Stimulated activated CD4-positive, alpha-beta T cell treated with anti-CD3 and anti-CD28 coated beads, Interleukin-2, amount 100 ng/mL, for 4 hours (primary cell): ENCODE results near the gene CCNDBP1.
"Not testable (repeated sequence)": the region's sequence is repeated elsewhere in the genome, so short reads cannot be mapped to it uniquely, and the experiment has no call there.

Experiments used
- DNase-seq: peaks from one replicate; pipeline ENCODE4 v3.0.0-alpha.2; 2020; ENCODE audit warnings: low read depth

Gene CCNDBP1, protein sequence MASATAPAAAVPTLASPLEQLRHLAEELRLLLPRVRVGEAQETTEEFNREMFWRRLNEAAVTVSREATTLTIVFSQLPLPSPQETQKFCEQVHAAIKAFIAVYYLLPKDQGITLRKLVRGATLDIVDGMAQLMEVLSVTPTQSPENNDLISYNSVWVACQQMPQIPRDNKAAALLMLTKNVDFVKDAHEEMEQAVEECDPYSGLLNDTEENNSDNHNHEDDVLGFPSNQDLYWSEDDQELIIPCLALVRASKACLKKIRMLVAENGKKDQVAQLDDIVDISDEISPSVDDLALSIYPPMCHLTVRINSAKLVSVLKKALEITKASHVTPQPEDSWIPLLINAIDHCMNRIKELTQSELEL

DNA sequence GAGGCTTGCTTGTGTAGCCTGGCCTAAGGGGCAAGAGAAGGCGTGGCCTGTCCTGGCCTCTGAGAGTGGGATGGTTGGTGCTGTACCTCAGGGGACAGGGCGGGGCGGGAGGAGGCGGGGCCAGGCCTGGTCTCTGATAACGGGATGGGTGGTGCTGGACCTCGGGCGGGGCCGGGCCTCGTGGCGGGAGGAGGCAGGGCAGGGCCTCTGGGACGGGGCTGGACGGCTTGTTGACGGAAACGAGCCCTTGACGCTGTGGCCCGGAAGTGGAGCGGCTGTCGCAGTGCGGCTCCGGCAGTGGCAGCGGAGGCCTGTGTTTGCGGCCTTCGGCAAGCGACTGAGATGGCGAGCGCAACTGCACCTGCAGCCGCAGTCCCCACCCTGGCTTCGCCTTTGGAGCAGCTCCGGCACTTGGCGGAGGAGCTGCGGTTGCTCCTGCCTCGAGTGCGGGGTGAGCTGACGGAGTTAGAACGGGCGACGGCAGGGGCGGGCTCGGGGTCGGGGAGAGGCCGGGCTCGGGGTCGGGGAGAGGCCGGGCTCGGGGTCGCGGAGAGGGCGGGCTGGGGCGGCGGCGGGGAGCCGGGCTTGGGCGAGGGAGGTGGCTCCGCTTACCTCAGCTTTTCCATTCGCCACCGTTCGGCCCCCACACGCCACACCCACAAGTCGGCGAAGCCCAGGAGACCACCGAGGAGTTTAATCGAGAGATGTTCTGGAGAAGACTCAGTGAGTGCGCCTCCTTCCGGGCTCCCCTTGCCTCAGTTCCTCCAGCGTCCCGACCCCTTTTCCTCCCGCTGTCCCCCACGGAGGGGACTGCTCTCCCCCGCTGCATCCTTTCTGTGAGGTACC, at the start of gene CCNDBP1:
TSS of gene CCNDBP1 (plus strand) at position 247 of the 846 bp plus-strand sequence. CDS start at position 343, 96 bp downstream.
- peak; percentile 62 for DNase-seq

DNA sequence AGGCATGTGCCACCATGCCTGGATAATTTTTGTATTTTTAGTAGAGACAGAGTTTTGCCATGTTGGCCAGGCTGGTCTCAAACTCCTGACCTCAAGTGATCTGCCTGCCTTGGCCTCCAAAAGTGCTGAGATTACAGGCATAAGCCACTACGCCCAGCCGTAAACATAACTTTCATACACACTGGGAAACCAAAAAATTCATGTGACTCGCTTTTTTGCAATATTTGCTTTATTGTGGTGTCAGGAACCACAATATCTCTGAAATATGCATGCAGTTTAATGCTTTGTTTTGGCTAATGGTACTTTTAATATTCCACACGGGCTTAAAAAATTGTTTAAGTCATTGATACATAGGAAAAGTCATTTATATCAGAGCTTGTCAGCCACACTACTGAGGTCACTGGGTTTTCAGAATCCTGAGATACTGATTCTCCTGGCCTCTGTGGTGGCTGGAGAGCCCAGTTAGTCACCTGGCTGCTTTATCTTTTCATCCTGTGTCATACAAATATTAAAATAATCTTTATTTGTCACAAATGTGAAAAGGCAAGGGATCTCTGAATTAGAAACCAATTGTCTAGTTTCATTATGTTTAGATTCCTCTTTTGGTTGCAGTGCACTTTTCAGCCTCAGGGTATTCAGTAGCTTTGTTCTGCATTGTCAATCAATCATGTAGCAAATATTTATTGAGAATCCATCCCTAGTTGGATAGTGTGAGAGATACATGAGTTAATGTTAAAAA, 41.8 kb upstream of the CCNDBP1 start:
- DNase-seq = no peak

DNA sequence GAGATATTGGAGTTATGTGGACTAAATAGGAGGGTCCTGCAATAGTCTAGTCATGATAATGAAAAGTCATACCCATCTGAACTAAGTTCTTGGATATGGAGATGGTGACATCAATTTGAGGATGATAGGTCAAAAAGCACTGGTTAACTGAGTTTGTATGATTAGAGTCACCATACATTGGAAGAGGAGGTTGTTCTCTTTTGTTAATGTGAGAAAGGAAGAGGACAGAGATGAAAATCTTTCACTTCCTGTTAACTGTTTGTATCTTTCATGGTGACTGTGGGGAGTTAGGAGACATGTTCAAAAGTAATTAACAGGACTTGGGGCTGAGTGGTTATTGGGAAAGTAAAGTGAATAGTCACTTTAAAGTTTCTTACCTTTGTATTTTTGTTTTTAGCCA, 40.7 kb upstream of the CCNDBP1 start:
- DNase-seq = no peak

DNA sequence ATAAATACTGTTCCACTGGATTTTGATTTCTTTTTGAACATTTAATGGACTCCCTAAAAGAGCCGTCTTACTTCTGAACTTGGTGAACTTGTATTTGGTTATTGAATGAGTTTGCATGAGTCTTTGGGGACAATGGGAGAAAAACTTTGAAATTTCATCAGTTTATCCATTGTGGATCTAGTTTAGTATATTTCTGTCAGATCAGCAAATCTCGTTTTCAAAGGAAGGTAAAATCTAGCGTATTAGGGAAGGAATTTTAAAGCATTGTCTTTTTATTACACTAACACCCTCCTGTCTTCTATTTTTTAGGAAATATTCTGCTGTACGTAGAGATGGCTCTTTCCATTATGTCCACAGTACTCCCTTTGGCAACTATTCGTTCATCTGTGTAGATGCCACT, 39.0 kb upstream of the CCNDBP1 start:
- no peak for DNase-seq

DNA sequence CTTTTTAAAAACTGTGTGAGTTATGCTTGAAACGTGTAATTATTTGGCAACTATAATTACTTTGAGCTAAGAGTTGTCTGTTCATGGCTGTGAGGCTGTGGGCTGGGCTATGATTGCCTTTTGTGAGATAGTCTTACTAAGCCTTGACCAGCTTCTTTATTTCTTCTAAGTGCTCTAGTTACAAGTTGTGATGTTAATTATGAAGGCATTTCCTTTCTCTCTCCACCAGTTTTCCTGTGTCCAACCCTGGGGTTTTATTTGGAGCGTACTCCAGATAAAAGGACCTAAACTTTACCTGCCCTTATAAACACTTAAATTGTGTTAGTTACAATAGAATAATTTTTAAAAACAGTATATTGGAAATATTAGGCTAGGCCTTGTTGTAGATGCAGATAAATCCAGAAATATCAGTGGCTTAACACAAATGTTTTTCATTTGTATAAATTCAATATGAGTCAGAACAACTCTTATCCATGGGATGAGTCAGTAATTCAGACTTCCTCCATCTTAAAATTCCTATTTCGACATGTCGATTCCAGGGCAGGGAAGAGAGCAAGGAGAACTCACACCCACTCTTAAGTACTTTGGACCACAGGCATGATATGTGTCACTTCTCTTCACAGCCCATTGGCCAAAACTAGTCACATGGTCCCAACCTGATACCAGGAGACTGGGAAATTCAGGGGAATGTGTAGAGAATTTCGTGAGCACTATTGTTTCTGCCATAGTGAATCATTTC, 34.8 kb upstream of the CCNDBP1 start:
- no peak for DNase-seq

DNA sequence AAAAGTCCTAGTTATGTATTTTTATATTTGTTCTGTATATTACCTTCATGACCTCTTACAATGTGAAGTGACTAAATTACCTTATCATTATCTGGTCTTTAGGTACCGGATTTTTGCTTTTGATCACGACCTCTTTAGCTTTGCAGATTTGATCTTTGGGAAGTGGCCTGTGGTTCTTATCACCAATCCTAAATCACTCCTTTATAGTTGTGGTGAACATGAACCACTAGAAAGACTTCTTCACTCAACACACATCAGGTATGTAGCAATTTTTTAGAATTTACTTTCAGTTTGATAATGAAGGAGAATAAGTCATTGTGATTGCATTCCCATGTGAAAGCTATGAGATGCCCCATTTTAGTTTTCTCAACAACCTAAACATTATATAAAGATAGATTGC, 33.5 kb upstream of the CCNDBP1 start:
- no peak for DNase-seq

DNA sequence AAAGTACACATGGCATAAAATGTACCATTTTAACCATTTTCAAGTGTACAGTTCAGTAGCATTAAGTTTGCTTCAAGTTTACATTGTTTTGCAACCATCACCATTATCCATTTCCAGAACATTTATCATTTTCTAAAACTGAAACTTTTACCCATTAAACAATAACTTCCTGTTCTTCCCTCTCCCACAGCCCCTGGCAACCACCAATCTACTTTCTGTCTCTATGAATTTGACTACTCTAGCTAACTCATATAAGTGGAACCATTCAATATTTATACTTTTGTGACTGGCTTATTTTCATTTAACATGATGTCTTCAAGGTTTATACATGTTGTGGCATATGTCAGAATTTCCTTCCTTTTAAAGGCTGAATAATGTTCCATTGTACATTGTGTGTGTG, 31.9 kb upstream of the CCNDBP1 start:
- DNase-seq = no peak

DNA sequence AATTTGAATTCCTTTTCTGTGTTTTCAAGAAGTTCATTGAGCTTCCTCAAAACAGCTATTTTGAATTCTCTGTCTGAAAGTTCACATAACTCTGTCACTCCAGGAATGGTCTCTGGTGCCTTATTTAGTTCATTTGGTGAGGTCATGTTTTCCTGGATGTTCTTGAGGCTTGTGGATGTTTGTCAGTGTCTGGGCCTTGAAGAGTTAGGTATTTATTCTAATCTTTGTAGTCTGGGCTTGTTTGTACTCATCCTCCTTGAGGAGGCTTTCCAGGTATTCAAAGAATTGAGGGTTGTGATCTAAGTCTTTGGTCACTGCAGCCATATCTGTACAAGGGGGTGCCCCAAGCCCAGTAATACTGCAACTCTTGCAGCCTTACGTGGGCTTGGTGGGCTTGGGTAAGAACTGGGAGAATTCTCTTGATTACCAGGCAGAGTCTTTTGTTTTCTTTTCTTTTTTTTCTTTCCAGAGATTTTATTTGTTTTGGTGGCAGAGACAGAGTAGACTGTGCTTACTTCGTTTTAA, 19.3 kb upstream of the CCNDBP1 start:
- no peak for DNase-seq

DNA sequence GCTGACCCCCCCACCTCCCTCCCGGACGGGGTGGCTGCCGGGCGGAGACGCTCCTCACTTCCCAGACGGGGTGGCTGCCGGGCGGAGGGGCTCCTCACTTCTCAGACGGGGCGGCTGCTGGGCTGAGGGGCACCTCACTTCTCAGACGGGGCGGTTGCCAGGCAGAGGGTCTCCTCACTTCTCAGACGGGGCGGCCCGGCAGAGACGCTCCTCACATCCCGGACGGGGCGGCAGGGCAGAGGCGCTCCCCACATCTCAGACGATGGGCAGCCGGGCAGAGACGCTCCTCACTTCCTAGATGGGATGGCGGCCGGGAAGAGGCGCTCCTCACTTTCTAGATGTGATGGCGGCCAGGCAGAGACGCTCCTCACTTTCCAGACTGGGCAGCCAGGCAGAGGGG, 17.9 kb upstream of the CCNDBP1 start:
- DNase-seq = not testable (repeated sequence)

DNA sequence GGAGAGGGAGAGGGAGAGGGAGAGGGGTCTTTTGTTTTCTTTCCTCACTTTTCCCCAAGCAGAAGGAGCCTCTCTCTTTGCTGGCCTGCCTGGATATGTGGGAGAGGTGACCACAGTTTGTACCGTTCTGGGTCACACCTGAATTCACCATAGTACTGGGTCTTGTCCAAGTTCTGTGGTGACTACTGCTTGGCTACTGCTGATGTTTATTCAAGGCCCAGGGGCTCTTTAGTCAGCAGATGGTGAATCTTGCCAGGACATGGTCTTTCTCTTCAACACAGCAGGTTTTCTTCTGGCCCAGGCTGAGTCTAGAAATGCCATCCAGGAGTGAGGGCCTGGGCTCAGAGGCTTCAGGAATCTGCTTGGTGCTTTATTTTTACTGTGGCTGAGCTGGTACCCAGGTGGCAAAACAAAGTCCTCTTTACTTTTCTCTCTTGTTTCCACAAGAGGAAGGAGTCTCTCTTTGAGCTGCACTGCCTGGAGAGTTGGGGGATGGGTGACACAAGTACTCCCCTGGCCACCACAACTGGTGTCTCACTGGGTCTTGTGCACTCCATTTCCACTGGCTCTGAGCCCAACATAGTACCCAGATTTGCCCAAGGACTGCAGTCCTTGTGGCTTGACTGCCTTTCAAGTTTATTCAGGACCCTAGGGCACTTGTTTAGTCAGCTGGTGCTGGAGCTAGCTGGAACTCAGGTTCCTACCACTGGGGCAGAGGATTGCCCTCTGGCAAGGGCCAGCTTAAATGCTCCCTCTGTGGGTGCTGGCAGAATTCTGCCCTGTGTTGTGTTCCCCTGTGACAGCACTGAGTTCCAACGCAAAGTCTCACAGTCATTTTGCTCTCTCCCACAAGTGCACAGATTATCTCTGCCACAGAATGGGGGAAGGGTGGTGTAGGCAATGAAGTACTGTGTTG, 16.8 kb upstream of the CCNDBP1 start:
- no peak for DNase-seq

DNA sequence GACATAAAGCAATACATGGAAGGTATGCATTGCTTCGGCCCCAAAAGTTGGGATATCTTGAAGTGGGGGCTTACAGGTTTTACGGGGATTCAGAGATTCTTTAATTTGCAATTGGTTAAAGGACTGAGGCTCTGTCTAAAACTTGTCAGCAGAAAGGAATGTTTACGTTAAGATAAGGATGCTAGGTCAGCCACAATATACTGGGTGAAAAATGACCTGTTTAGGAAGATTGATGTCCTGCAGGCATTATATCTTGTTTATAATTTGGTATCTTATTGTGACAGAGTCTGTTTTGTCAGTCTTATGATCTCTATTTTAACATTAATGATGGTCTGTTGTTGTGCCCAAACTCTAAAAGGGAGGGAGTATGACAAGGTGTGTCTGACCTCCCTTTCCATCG, 15.3 kb upstream of the CCNDBP1 start:
- no peak for DNase-seq

DNA sequence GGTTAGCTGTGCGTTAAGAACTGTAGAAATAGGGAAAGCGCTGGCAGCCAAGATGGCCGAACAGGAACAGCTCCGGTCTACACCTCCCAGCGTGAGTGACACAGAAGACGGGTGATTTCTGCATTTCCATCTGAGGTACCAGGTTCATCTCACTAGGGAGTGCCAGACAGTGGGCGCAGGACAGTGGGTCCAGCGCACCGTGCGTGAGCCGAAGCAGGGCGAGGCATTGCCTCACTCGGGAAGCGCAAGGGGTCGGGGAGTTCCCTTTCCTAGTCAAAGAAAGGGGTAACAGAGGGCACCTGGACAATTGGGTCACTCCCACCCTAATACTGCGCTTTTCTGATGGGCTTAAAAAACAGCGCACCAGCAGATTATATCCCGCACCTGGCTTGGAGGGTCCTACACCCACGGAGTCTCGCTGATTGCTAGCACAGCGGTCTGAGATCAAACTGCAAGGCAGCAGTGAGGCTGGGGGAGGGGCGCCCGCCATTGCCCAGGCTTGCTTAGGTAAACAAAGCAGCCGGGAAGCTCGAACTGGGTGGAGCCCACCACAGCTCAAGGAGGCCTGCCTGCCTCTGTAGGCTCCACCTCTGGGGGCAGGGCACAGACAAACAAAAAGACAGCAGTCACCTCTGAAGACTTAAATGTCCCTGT, 9.4 kb upstream of the CCNDBP1 start:
- not testable (repeated sequence) for DNase-seq

DNA sequence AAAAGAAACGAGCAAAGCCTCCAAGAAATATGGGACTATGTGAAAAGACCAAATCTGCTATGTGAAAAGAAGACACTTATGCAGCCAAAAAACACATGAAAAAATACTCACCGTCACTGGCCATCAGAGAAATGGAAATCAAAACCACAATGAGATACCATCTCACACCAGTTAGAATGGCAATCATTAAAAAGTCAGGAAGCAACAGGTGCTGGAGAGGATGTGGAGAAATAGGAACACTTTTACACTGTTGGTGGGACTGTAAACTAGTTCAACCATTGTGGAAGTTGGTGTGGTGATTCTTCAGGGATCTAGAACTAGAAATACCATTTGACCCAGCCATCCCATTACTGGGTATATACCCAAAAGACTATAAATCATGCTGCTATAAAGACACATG, 8.1 kb upstream of the CCNDBP1 start:
- not testable (repeated sequence) for DNase-seq

DNA sequence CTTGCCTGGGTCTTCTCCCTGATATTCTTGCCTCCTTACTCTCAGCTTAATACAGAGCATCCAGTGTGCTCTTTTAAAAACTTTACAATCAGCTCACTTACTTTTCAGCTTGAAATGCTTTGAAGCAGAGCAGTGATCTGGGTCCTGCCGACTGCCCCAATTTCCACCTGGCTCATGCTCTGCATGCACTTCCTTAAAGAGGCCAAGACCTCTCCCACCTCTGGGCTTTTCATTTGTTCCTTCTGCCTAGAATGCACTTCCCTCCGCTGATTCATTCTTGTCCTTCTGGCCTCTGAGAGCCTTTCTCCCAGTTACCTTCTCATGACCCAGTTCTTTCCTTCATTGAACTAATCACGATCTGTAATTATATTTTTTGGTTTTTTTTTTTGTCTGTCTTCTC, 1.9 kb upstream of the CCNDBP1 start:
- no peak for DNase-seq

DNA sequence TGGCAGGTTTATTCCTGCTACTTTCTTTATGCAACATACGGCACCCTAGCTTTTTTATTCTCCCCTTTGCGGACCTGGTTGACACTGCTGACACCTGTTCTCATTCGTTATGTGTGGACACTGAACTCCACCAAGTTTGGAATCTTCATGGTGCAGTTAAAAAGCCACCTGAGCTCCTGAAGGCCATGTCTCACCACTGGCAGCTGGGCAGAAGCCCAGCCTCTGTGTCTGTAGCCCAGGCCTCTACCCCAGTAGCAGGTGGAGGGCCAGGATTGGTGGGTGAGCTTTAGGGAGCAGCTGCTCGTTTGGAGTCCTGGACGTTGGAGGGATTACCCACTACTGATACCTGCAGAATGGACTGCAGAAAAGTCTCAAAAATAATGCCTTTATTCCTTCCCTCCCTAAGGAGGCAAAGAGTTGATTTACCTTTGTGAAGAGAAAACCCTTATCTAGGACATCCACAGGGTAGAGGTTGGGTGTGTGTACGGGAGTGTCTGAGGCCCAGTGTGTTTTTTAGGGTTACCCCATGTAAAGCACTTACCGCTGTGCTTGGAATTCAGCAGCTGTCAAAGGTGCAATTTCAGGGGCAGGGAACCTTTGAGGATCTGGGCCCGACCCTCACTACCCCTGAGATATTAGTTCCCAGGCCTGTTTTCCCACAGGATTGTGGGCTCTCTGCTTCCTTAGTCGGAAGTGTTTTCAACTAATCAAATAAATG, 637 bp upstream of the CCNDBP1 start:
- no peak for DNase-seq

DNA sequence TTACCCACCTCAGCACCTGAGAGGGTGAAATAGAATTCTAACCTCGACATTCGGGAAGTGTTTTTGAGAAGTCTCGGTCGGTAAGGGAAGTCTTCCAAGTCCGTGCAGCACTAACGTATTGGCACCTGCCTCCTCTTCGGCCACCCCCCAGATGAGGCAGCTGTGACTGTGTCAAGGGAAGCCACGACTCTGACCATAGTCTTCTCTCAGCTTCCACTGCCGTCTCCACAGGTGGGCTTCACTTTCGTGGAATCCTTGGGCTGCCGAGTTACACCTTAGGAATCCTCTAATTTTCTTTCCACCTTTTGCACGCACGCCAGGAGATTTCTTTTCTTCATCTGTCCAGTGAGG, 775 bp downstream of the CCNDBP1 start:
- no peak for DNase-seq

DNA sequence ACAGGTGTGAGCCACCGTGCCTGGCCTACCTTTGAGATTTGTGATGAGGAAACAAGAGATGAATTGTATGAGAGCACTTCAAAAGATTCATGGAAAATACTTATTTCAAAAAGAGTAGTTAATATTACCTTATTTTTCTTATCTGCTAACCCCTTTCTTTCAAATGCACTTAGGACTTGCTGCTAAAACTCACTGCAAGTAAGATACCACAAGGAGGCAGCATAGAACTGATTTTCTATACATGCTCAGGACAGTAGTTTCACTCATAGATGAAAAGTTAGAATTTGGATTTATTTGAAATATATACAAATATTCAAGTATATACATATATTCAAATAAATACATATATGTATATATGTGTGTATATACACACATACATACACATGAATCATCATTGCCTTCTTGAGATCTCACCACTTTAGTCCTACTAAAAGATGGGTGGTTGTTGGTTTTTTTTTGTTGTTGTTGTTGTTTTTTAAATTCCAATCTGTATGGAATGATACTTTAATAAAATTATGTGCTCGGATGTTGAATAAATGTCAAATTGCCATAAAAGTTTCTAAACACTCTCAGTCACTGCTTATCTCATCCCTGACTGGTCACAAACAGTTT, 2.4 kb downstream of the CCNDBP1 start:
- no peak for DNase-seq

DNA sequence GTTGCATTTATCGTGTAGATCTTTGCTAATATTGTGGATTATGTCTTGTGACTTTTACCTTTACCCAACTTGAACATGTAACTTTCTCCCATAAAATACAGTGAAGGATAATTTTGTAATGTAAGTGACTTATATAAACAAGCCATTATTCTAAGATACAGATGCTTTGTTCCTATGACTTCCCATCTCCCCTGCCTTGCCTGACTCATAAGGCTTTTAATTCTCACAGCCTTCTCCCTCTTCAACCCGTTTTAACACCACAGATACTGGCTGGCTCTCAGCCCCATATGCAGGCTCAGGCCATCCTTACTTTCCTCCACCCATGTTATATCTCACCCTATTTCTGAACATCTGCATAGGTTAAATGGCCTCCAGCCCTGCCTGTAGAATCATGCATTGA, 4.1 kb downstream of the CCNDBP1 start:
- no peak for DNase-seq

DNA sequence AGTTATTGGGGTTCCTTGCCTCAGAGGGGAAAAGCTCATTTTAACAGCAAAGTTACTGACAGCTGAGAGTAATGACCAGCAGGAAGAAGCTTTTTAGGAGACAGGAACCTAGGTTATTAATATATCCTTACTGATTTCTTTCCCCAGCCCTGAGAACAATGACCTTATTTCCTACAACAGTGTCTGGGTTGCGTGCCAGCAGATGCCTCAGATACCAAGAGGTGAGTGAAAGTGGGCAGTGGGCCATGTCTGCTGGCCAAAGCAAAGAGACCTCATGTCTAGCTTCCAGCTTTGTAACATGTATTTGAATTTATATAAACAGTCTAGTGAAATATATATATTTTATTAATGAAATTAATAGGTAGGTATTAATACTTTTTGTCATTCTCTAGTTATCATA, 5.0 kb downstream of the CCNDBP1 start:
- no peak for DNase-seq
